Omental fat pad (tissue), 4 donors: Measurements from ENCODE around the gene DCLK2. TPM values are rescaled to one million over a fixed set of nuclear protein-coding genes. Genes with fewer than 3 reads are reported as not detected.

Source experiments
- ATAC-seq: fragments of 150-250 bp; one replicate; pipeline ENCODE4 v1.9.1; 2016; ENCODE audit warnings: mild to moderate bottlenecking, moderate library complexity; ENCODE audit not compliant: low FRiP score
- DNase-seq: peaks from one replicate; pipeline ENCODE4 v3.0.0-alpha.2; 2019; ENCODE audit warnings: low spot score
- total RNA-seq, 4 donors: library from RNA; depleted of rRNA; stranded (reverse); fragments of >200 nt; gene quantifications; one replicate each; pipeline ENCODE4 v1.1.0, GENCODE V29; 2016
- TF ChIP-seq, protein P1 (sequence below), 3 donors: fragments of 450-650 bp; IDR thresholded peaks; one replicate each; pipeline ENCODE4 v1.5.1; 2016 to 2017; ENCODE audit warnings: antibody characterized with exemption in 3 of 3, mild to moderate bottlenecking in 3 of 3, moderate library complexity in 2 of 3

The DCLK2 gene
- total RNA-seq, 4 donors from 2014 or later, result 4.9 to 8.8 (median 6.7) TPM

DNA sequence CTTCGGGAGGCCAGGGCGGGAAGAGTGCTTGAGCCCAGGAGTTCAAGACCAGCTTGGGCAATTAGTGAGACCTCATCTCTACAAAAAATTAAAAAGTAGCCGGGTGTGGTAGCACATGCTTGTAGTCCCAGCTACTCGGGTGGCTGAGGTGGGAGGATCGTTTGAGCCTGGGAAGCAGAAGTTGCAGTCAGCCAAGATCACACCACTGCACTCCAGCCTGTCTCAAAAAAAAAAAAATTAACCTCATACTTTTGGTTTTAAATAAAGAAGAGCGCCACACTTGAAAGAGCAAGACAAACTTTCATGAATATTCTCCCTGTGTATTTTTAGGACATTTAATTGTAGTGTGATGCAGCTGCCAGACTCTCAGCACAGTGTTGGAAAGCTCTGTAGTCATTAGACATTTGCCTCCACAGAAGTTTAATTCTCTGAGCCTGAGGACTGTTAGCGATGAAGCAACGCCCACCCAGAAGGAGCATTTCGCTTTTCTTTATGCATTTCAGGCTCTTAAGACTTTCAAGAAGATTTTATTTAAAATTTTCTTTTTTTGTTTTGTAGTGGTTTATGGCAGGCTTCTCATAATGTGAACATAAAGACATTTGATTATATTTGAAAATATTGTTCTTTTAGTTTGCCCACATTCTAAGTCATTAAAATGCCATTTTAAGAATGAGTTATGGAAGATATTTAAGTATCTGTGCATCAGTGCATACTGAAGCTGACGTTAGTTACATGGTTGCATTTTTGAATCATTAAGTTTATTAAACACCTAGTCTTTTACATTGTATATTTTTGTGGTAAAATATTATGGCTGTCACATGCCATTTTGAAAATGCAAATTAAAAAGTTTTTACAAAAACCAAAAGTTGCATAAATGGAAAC lies 45.8 kb downstream of the DCLK2 start:
- TF ChIP-seq, protein P1, sequence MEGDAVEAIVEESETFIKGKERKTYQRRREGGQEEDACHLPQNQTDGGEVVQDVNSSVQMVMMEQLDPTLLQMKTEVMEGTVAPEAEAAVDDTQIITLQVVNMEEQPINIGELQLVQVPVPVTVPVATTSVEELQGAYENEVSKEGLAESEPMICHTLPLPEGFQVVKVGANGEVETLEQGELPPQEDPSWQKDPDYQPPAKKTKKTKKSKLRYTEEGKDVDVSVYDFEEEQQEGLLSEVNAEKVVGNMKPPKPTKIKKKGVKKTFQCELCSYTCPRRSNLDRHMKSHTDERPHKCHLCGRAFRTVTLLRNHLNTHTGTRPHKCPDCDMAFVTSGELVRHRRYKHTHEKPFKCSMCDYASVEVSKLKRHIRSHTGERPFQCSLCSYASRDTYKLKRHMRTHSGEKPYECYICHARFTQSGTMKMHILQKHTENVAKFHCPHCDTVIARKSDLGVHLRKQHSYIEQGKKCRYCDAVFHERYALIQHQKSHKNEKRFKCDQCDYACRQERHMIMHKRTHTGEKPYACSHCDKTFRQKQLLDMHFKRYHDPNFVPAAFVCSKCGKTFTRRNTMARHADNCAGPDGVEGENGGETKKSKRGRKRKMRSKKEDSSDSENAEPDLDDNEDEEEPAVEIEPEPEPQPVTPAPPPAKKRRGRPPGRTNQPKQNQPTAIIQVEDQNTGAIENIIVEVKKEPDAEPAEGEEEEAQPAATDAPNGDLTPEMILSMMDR (IDR thresholded peaks at IDR 0.05), result no peak
- ATAC-seq, result no peak
- DNase-seq, result no peak

DNA sequence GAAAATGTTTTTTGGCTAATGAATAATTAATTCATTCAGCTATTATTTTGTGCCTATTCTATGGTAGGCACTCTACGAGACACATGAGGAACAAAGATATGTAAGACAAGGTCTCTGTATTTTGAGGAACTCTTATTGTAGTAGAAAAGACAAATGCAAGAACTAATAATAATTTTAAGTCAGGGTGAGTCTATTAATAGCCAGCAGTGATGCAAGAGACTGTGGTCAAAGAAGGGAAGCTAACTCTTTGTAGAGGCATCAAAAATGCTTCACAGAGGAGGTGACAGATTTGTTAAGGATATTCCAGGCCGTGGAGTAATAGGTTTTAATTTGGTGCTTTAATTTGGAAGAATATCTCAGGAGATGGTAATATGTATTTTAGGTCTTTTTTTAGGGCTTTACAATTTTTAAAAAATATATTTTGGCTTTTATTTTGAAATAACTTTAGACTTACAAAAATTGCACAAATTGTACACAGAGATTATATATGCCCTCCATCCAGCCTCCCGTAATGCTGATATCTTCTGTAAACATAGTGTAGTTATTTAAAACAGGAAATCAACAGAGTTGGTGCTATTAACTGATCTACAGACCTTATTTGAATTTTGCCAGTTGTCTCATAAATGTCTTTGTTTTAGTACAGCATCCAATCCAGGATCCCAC lies 48.1 kb downstream of the DCLK2 start:
- no peak for ATAC-seq
- no peak for DNase-seq

DNA sequence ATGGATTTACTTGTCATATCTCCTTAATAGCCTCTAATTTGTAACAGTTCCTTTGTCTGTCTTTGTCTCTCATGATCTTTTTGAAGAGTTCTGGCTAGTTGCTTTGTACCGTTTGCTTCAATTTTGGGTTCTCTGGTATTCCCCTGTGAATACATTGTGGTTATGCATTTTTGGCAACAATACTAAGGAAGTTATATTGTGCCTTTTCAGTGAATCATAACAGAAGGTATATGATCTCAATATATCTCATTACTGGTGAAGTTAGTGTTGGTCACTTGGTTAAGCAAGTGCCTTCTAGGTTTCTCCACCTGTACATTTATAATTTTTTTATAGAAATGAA lies 48.6 kb downstream of the DCLK2 start:
- no peak for DNase-seq
- TF ChIP-seq, protein P1 (IDR thresholded peaks at IDR 0.05), result no peak
- no peak for ATAC-seq

More for the DNA sequence above, 48.1 kb downstream of the DCLK2 start:
- TF ChIP-seq, protein P1 (IDR thresholded peaks at IDR 0.05), result no peak

DNA sequence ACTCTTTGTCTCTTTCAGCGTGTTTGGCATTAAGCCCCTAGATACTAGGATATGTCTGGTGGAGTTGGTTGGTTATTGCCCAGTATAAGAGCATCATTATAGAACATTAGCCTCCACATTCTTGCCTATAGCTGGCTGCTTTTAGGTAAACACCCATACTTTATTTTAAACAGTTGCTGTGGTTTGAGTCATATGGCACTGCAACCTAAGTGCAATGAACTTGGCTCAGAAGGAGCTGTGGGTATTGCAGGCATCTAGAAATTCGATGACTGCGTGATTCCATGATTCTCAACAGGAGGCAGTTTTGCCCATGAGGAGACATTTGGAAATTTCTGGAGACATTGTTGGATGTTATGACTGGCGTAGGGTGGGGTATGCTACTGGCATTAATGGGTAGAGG lies 49.5 kb downstream of the DCLK2 start:
- DNase-seq, result no peak
- no peak for ATAC-seq
- TF ChIP-seq, protein P1 (IDR thresholded peaks at IDR 0.05), result no peak

DNA sequence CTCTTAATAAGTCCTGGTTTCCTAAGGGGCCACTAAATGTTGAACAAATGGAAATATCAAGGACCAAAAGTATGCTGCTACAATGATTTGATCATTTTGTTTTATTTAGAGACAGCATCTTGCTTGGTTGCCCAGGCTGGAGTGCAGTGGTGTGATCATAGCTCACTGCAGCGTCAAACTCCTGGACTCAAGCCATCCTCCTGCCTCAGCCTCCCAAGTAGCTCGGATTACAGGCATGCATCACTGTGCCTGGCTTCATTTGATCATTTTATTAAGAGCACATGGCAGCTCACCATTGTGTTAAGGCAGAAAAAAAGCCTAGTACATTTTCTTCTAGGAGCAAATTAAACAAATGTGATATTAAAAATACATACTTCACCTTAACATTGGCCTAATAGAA lies 52.7 kb downstream of the DCLK2 start:
- TF ChIP-seq, protein P1 (IDR thresholded peaks at IDR 0.05), result no peak
- ATAC-seq, result no peak
- no peak for DNase-seq

DNA sequence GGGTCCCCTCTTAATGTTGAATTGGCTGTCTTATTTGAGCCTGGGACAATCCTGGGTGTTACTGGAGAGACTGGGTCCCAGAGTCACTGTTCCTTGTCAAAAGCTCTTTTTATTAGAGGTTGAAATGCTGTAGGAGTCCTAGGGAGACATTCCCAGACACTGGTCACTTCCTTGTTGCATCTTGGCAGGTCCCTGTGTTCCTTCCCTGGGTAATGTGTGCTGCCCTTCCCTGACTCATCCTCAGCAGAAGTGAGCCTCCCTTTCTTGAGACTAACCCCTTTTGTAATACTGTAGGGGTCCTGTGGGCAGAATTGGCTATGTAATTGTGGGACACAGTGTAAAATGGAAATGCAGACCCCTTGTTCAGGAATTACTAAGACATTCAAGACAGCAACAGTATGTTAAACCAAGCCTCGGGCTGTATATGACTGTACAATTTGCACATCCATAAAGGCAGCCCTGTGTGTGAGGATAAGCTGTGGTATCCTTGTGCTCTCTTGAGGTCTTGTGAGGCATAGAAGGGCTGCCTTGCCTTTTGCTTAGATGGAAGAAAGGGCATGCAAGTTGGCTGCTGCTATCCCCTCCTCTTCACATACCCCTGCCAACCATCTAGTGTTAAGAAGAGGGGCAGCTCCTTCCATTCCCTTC lies 53.5 kb downstream of the DCLK2 start:
- no peak for ATAC-seq
- TF ChIP-seq, protein P1 (IDR thresholded peaks at IDR 0.05), result no peak
- DNase-seq, result no peak
